ENCODE measurements around the gene DYSF.

Gene DYSF

GRCh38 chr2:71503837-71504236 lies 50.5 kb downstream of the DYSF start:
- no peak for DNase-seq

DNA sequence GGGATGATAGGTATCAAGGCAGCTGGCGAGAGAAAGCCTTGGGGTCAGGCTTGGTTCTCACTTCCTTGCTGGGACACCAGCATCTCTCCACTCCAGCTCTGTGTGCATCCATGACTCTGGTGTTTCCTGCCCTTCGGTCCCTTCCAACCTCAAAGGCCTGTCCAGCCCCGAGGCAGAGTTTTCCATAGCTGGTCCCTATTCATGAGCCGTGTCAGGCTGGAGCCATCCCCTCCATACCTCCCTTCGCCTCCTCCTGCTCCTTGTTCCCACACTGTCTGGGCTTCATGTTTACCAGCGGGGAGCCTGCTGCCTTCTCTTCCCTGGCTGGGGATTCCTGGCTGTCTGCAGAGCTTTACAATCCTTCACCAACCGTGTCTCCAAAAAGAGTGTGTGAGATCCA lies 51.2 kb downstream of the DYSF start:
- no peak for DNase-seq

GRCh38 chr2:71505086-71505769 lies 51.9 kb downstream of the DYSF start:
- no peak for DNase-seq

GRCh38 chr2:71505770-71506140 lies 52.4 kb downstream of the DYSF start:
- no peak for DNase-seq

DNA sequence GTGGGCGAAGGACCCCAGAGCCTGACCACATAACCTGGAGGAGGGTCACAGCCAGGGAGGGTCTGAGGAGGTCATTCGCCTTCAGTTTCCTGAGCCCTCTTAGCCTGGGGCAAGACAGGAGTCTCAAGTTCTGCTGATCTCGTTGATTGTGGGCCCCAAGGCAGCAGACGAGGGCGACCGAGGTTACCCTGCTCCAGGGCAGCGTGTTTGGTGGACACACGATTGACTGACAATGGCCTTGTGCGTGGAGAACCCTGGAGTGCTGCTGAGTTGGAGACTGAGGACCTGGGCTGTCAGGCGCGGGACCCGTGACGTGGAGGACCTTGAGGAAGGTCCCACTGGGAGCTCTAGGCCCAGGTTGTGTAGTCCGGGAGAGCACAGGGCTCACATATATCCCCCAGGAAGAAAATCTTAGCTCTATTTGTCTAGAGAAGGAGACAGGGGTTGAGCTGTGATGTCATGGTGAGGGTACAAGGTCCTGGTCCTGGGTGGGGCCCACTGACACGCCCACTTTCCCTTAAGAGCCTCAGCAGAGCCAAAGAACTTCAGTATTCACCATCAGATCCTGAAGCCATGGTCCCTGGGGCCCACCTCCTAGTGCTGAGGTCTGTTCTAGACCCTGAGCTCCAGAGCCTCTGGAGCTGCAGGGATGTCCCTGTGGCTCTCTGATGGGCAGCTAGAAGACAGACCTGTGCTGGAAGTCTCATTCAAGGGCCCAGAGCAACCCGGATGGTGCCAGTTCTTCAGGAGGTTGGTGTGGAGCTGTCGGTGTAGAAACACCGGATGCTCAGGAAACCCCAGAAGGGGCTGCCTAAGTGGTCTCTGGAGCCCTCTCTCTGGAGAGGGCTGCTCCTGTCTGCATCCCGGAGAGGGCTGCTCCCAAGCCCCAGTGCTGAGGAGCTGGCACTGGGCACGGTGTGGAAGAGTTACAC lies 53.1 kb downstream of the DYSF start:
- no peak for DNase-seq

DNA sequence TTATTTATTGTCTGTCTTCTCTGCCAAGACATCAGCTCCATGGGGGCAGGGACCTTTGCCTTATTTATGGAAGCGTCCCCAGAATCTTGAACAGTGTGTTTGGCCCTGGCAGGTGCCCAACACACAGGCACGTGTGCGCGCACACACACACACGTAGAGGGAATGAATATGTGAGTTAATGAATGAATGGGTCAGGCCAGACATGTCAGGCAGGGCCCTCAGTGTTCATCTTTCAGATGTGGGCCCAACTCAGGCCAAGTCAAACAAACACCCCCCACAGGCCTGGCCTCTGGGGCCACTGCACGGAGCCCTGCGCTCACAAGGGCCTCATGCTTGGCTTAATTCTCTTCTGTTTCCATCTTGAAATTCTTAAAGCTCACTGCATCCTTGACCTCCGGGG lies 54.1 kb downstream of the DYSF start:
- DNase-seq, result no peak

DNA sequence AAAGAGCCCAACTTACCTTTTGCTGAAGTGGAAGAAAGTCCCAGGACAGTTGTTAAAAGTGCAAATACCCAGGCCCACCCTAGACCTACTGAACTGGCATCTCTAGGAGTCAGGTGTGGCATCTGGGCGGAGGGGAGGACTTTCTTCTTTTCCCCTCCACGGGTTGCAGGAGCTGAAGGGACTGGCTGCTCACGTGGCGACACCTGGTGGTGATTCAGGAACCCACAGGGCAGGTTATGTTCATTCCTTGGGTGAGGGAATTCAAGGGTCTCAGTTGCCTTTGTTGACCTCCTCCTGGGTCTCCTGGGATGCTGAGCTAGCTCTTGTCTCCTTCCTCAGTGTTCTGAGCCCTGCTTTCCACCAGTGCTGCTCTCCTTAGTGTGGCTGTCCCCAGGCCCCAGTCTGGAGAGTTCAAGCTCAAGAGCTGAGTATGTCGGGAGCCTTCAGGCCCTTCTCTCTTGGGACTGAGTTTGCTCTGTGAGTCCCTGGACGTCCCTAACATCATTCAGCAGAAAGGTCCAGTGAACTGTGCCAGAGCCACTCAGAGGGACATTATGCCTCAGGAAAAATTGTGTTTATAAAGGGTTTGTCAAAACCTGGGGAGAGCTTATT lies 56.9 kb downstream of the DYSF start:
- peak; percentile 64 to 66 for DNase-seq

DNA sequence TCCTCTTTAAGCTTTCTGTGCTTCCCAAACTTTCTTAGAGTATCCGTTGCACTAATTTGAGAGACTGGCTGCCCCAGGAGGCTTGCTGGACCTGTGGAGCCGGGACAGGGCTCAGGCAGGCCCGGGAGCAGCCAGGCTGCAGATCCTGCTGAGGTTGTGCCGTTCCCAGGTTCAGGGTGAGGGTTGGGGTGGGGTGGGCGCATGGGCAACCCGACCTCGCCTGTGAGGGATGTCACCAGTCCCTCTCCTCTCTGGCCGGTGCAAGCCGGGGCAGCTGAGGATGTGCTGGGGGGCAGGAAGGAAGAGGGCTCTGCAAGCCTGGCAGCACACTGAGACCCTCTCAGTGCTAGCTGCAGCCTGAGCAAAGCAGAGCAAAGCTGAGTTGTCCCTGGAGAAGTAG lies 57.6 kb downstream of the DYSF start:
- no peak for DNase-seq

- no peak for DNase-seq
These were observed 58.4 kb downstream of the DYSF start for GRCh38 chr2:71511776-71512175.

GRCh38 chr2:71512386-71512785 lies 59.0 kb downstream of the DYSF start:
- no peak for DNase-seq

DNA sequence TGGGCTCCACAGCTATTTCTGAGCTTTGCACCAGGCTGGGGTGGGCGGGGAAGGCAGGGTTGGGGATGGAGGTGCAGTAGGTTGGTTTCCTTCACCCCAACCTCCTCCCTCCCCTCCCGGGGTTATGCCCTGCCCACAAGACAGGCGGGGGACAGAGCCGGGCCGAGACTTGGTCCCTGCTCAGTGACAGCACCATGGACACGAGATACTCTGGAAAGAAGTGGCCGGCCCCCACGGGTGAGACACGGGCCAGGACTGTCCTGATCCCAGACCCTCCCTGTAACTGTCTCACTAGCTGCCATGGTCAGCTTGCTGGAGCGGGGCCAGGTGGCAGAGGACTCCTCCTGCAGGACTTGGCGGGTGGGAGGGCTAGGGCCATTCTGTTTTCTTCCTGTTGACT lies 59.7 kb downstream of the DYSF start:
- DNase-seq, result no peak

DNA sequence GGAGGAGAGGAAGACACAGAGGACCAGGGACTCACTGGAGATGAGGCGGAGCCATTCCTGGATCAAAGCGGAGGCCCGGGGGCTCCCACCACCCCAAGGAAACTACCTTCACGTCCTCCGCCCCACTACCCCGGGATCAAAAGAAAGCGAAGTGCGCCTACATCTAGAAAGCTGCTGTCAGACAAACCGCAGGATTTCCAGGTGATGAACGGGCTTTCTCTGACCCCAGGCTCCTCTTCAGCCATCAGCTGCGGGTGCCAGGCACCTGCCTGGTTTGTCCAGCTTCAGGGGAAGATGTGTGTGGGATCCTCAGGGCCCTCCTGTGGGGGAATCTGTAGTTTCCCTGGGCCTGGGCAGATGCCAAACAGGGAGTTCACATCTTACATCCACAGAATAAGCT lies 60.4 kb downstream of the DYSF start:
- DNase-seq, result no peak

DNA sequence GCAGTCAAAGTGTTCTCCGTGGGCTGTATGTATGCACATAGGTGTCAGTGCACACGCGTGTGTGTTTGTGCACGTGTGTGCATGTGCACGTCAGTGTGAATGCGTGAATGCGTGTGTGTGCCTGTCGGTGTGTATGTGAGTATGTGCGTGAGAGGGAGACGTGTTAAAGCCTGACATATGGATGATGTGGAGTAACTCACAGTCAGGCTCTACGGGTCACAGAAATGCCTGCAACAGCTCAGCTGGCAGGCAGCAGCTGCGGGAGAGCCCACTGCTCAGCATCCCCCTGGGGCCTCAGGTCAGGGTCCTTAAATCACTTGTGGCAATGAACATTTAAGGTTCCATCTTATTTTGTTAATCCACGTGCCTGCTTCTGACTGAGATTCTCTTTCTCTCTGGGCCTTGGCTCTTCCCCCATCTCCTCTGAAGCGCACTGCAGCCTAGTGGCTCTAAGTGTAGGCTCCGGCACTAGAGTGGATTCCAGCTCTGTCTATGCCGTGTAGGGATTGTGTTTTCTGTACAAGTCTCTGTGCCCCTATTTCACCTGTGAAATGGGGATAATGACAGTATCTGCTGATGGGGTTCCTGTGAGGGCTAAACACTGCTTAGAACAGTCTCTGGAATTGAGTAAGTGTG lies 63.0 kb downstream of the DYSF start:
- no peak for DNase-seq

GRCh38 chr2:71517851-71518250 lies 64.5 kb downstream of the DYSF start:
- DNase-seq, result no peak

DNA sequence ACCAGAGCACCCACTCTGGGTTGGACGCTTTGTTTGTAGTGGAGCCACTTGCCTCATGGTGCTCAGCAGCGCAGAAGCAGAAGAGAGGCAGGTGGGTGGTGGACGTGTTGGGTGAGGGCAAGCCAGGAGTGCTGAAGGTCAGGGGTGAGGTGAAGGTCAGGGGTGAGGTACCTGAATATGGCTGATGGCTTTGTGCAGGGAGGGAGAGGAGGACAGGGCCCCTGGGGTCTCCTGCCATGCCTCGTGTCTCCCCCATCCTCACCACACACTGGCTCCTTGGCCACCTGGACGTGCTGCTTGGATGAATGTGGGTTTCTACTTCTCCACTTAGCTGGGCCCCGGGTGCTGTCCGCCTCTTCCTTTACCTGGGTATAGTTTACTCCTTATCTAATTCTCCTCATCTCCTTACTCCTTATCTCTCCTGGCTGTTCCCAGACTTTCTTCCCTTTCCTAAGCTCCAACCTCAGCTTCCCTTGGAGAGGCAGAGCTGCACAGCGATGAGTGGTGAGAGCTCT lies 68.1 kb downstream of the DYSF start:
- DNase-seq, result no peak

DNA sequence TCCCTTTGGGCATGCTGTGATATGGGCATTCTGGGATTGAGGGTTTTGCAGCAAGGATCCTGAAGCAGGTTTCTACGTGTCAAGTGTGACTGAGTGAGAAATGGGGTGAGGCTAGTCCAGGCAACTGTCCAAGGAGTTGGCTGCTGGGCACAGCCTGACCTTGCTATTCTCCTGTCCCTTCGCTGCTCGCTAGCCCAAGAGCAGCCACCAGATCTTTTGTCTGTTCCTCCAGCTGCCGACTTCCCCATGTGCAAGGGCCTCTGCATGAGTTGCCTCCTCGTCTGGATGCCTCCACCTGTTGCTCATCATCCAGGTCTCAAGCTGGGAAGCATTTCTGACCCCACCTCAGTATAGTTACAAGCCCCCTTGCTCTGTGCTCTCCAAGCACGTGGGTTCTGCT lies 71.1 kb downstream of the DYSF start:
- no peak for DNase-seq

GRCh38 chr2:71526141-71526540 lies 72.8 kb downstream of the DYSF start:
- DNase-seq, result no peak

- DNase-seq, result no peak
These were observed 73.6 kb downstream of the DYSF start for GRCh38 chr2:71526975-71527374.

GRCh38 chr2:71528131-71528591 lies 74.8 kb downstream of the DYSF start:
- DNase-seq, result no peak

DNA sequence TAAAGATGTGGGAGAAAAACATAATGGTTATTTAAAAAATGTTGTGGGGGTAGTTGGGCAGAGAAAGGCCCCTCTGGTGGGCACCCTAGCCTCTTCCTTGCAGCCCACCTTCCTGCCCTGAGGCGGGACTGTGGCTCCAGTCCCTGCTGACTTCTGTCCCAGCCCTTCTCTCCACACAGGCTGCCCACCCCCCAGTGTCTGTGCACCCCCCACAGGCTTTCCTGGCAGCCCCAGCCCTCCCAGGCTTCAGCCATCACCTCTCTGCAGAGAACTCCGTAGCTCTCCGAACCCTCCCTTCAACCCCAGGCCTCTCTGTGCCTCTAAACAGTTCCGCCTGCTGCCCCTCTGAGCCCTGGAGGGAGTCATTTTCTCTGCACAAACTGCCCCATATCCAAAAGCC lies 75.4 kb downstream of the DYSF start:
- DNase-seq, result no peak

GRCh38 chr2:71530211-71530610 lies 76.8 kb downstream of the DYSF start:
- DNase-seq, result no peak

DNA sequence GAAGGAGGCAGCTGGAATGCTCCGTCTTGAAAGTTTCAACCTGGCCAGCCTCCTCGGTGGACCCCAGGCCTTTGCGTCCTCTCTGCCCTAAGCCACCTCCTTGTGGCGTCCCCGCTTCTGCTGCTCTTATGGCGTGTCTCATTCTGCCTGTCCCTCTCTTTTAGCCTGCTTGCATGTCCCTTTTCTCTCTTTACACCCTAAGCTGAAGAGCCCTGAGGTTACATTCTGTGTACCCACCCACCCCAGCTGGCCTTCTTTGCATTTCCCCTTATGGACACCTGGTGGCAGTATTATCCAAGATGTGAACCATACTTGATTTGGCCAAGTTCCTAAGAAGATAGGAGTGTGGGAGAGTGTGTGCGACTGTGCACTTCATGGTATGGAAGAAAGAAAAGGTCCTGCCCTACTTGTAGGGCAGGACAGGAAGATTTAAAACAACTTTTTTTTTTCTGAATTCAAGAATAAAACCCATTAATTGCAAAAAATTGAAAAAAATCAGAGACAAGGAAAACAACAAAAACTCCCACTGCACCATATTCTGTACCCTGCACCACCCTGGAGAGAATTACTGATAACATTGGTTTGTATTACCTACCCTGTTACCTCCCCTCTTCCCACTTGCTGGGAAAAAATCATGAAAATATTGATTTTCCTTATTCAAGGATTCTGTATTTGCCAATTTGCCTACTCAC lies 77.4 kb downstream of the DYSF start:
- DNase-seq, result peak in 1 of 2 donors; percentile 16
